Suppressor macrophage treated with lipopolysaccharide for 1 hour (primary cell): ENCODE results near the gene VPS11.
"Not testable (repeated sequence)": the region's sequence is repeated elsewhere in the genome, so short reads cannot be mapped to it uniquely, and the experiment has no call there.

Source experiments
- DNase-seq, 3 donors: peaks; one replicate each; pipeline ENCODE4 v3.0.0-alpha.2; 2020 to 2022

The VPS11 gene

GRCh38 chr11:119084663-119085436, 17.2 kb downstream of the VPS11 start, which contains the start of gene HMBS:
Gene HMBS, plus strand, starts transcription at chr11:119084881. Its CDS starts 153 bp downstream, at chr11:119085034.
- DNase-seq: peak; percentile 95 to 98 (median 97)

- peak in 2 of 3 donors; percentile 48 to 51 for DNase-seq
These were observed 17.8 kb downstream of the VPS11 start for GRCh38 chr11:119085437-119085847.

GRCh38 chr11:119087123-119087522, 19.5 kb downstream of the VPS11 start:
- no peak for DNase-seq

GRCh38 chr11:119087747-119088241, 20.2 kb downstream of the VPS11 start:
- no peak for DNase-seq

DNA sequence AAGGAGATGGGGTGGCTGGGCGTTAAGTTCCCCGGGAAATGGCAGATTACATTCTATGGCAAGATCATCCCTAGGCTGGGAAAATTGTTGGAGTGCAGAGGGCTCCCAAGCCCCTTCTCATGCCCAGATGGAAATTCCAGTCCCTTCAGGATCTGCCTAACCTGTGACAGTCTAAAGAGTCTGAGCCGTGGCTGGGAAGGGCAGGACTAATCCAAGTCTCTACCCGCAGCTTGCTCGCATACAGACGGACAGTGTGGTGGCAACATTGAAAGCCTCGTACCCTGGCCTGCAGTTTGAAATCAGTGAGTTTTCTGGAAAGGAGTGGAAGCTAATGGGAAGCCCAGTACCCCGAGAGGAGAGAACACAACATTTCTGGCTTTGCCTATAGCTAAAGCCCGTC, 20.8 kb downstream of the VPS11 start:
- no peak for DNase-seq

GRCh38 chr11:119089319-119089718, 21.7 kb downstream of the VPS11 start:
- no peak for DNase-seq

- no peak for DNase-seq
These were observed 23.6 kb downstream of the VPS11 start for GRCh38 chr11:119091178-119091577.

GRCh38 chr11:119091966-119092879, 24.6 kb downstream of the VPS11 start:
- no peak for DNase-seq

- no peak for DNase-seq
These were observed 25.5 kb downstream of the VPS11 start for GRCh38 chr11:119092880-119093842.

- peak in 2 of 3 donors; percentile 38 to 49 for DNase-seq
These were observed 26.6 kb downstream of the VPS11 start for GRCh38 chr11:119093942-119094815.

GRCh38 chr11:119094816-119095065, 27.1 kb downstream of the VPS11 start:
- peak; percentile 89 to 94 (median 90) for DNase-seq

GRCh38 chr11:119095066-119095880, 27.7 kb downstream of the VPS11 start:
- peak; percentile 99 to 100 (median 100) for DNase-seq

GRCh38 chr11:119099711-119100110, 32.1 kb downstream of the VPS11 start:
- no peak for DNase-seq

DNA sequence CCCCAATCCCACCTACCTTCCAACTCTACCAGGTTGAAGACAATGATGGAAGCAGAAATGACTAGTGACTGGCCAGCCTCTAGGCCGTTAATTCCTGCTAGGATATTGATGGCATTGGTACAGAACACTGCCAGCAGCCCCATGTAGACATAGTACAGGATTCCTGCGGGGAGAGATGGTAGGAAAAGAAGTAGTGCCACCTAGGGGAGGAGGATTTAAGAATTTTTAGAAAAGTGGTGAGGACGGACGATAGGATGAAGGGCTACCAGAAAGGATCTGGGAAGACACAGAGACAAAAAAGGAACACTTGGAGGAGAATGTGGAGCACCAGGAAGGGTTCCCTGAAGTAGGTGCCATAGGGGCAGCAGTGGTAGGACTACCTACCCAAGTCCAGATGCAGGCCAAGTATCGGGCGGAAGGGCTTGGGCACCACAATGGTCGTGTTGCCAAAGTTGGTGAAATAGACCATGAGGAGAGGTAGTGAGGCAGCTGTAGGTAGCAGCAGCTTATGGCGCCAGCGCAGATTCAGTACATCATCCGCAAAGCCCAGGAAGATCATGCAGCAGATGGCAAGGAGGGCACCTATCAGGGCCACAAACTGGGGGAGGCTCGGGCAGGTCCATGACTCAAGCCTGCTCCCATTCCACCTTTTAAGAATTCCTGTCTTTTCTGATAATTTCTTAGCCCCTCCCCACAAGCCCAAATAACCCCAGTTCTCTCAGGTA, 32.8 kb downstream of the VPS11 start:
- peak; percentile 47 to 60 (median 53) for DNase-seq

DNA sequence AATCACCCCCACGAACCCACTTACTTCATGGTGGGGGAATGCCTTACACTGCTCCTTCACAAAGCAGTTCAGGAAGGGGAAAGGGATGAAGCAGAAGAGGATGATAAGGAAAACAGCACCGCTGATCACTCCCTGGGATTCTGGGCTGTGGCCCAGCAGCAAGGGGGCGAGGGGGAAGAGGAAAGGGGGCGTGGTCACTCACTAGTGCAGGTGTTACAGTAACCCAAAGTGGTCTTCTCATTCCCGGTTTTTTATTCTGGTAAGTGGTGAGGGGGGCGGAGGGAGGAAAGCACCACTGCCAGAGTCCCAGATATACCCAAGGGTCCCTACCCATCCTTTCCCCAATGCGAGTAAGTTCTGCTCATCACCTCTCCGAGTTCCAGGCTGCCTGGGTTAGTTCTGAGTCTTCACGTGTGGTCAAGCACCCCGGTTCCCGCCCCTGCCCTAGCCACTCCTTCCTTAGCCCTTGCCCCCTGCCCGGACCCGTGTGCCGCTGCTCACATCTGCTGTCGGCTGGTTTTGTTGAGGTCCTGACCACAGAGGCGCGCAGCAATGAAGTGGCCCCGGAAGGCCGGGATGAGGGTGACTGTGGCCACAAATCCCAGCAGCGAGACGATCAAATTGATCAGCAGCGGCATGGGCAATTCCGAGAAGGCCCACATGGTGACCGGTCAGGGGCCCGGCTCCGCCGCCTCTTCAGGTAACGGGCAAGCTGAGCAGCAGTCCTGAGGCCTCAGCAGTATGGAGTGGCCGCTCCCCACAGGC, 33.6 kb downstream of the VPS11 start:
- no peak for DNase-seq

DNA sequence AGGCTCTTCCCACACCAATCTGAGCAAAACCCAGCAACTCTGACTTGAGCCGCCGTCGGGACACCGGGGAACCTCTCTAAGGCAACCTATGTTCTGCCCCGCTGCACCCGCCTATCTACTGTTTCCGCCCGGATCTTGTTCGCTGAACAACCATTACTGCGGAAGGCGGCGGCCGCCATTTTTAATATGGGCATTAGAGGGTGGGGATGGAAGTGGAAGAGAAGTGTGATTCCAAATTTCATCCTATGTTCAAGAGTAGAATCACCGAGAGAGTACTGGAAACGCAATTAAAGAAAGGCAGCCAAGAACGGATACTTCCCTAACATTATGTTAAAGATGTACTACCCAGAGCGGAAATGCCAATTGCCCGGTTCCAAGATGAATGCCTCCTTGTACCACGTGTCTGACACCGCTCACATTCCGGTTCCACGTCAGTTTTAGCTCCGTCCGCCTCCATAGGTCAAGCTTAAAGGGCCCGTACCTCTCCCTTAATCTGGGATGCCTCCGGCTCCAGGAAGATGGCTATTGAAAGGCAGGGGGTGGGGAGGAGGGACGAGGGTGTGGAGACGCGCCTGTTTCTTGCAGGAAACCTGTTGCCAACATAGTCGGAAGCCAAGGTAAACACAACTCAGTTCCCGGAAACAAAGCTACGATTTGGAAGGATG, 34.3 kb downstream of the VPS11 start, which contains the start of gene DPAGT1:
TSS of gene DPAGT1 (minus strand) at position 95 of the 665 bp plus-strand sequence. CDS start 198 bp downstream, outside the sequence.
- DNase-seq: peak; percentile 92 to 94 (median 94)

DNA sequence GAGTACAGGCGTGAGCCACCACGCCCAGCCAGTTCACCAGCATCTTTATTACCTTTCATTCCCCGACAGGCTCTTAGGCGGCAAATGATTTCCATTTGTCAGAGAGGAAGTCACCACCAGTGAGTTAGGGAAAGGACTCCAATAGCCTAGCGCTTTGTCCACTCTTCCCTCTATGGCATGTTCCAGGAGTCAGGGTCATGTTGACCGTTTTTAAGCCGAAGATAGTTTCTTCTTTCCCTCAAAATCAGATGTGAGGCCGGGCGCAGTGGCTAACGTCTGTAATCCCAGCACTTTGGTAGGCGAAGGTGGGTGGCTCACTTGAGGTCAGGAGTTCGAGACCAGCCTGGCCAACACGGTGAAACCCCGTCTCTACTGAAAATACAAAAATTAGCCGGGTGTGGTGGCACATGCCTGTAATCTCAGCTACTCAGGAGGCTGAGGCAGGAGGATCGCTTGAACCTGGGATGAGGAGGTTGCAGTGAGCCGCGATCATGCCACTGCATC, 35.6 kb downstream of the VPS11 start:
- not testable (repeated sequence) for DNase-seq

DNA sequence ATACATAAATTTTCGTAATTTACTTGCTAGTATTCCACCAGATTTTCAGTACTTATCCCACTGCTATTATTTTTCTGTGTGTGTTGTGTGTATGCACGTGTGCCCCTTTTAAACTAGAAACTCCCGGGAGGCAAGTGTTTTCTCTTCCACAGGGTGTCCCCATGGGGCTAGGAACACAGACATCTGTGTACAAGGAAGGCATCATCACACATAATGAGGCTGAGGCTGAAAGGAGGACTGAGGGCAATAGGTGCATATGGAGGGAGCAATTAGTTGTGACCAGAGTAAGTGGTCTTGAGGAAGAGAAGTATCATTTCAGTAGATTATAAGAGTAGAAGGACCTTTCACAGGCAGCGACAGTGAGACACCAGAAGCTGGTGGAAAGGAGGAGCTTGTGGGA, 36.2 kb downstream of the VPS11 start:
- no peak for DNase-seq
